Neural cell (in vitro differentiated cells): ENCODE results near the gene CAPRIN1. TPM values are rescaled to one million over a fixed set of nuclear protein-coding genes. Genes with fewer than 3 reads are reported as not detected.

Source experiments
- polyA plus RNA-seq: library from polyadenylated mRNA; depleted of rRNA; stranded (reverse); fragments of >200 nt; gene quantifications from 2 replicates; pipeline ENCODE4 v1.2.3, GENCODE V29; 2014

Gene CAPRIN1
- polyA plus RNA-seq, 1 donor from 2014 or later = 256 TPM

Other genes starting within 250 kb of the CAPRIN1 start
- 33.2 and 34.5 TPM in 2 replicates for gene LMO2, start 159.7 kb upstream of the CAPRIN1 start, polyA plus RNA-seq
- gene NAT10, start 53.9 kb downstream of the CAPRIN1 start, polyA plus RNA-seq = 12.4 and 12.7 TPM in 2 replicates